Vagina (tissue), 2 donors: ENCODE results near the gene RNF114. TPM values are rescaled to one million over a fixed set of nuclear protein-coding genes. Genes with fewer than 3 reads are reported as not detected.
"Not testable (repeated sequence)": the region's sequence is repeated elsewhere in the genome, so short reads cannot be mapped to it uniquely, and the experiment has no call there.

Source experiments
- DNase-seq, 2 donors: peaks; one replicate each; pipeline ENCODE4 v3.0.0-alpha.2; 2017; ENCODE audit errors: extremely low spot score in 2 of 2
- H3K27ac ChIP-seq: fragments of 200-600 bp; sonication (generic); one replicate; pipeline ENCODE4 v1.5.1; 2019
- H3K27me3 ChIP-seq: fragments of 200-600 bp; sonication (generic); one replicate; pipeline ENCODE4 v1.5.1; 2019
- H3K36me3 ChIP-seq, 2 donors: fragments of 200-600 bp; sonication (generic); one replicate each; pipeline ENCODE4 v1.5.1; 2017 to 2019
- H3K4me1 ChIP-seq: fragments of 200-600 bp; sonication (generic); one replicate; pipeline ENCODE4 v1.5.1; 2019
- H3K4me3 ChIP-seq, 2 donors: fragments of 200-600 bp; sonication (generic); 1 replicate in 1 of 2; 2 replicates in 1 of 2; pipeline ENCODE4 v1.5.1; 2016 to 2019
- H3K9me3 ChIP-seq: fragments of 200-600 bp; sonication (generic); one replicate; pipeline ENCODE4 v1.5.1; 2019
- CTCF ChIP-seq, 3 experiments: fragments of 450-650 bp in 2 of 3; fragments of 200-600 bp in 1 of 3; sonication (generic) in 1 of 3; IDR thresholded peaks; one replicate each; pipeline ENCODE4 v1.5.1; 2017 to 2019; ENCODE audit warnings: antibody characterized with exemption in 3 of 3, mild to moderate bottlenecking in 2 of 3, moderate library complexity in 2 of 3
- POLR2A ChIP-seq, 2 donors: fragments of 450-650 bp; IDR thresholded peaks; one replicate each; pipeline ENCODE4 v1.6.1; 2017; ENCODE audit warnings: antibody characterized with exemption in 2 of 2, mild to moderate bottlenecking in 2 of 2, moderate library complexity in 2 of 2
- POLR2AphosphoS5 ChIP-seq, 2 donors: sonication (generic); formaldehyde crosslinking; IDR thresholded peaks; one replicate each; pipeline ENCODE4 v1.9.0; 2017; ENCODE audit warnings: antibody characterized with exemption in 2 of 2, mild to moderate bottlenecking in 2 of 2, low read depth in 1 of 2; ENCODE audit not compliant: insufficient read depth in 1 of 2
- intact Hi-C: fragments of 100-400 bp; cut with DNase I; formaldehyde crosslinking; loops from one replicate; pipeline ENCODE4 v1.15.1; 2023
- total RNA-seq: library from RNA; depleted of rRNA; stranded (reverse); fragments of >200 nt; gene quantifications from one replicate; pipeline ENCODE4 v1.2.3, GENCODE V29; 2016

Gene RNF114
- total RNA-seq, 1 donor from 2014 or later, result 153 TPM

GRCh38 chr20:49995586-49995985 lies 59.4 kb downstream of the RNF114 start:
- no peak overlapping the region for H3K27ac ChIP-seq
- no peaks in the 10 kb centered on the region for H3K9me3 ChIP-seq
- intact Hi-C loops, result no loop called here
- H3K4me3 ChIP-seq, result no peak overlapping the region
- H3K27me3 ChIP-seq, result no peaks in the 10 kb centered on the region
- H3K4me1 ChIP-seq, result peaks cover 11% of the 10 kb centered on the region
- no peak for DNase-seq
- TF ChIP-seq POLR2A (IDR thresholded peaks at IDR 0.05) (no peak), POLR2AphosphoS5 (IDR thresholded peaks at IDR 0.05; ENCODE audit: insufficient read depth in 1 of 2, low read depth in 1 of 2) (no peak), CTCF (IDR thresholded peaks at IDR 0.05) (no peak)
- no peaks in the 10 kb centered on the region for H3K36me3 ChIP-seq

DNA sequence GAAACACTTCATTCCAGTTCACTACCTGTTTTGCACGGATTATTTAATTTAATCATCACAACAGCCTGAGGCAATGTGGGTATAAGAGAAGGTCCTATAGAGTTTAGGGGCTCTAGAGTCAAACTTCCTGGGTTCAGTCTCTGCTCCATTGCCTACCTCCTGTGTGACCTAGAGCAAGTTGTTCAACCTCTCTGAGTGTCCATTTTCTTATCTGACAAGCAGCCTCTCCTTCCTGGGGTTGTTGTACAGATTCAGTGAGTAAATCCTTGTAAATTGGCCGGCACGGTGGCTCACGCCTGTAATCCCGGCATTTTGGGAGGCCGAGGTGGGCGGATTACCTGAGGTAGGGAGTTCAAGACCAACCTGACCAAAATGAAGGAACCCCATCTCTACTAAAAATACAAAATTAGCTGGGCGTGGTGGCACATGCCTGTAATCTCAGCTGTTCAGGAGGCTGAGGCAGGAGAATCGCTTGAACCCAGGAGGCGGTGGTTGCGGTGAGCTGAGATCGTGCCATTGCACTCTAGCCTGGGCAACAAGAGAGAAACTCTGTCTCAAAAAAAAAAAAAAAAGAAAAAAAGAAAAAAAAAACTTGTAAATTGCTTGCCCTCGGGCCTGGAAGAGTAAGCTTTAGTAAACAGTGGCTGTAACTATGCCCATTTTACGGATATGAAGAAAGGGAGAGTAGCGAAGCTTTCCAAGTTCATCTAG lies 62.4 kb downstream of the RNF114 start:
- intact Hi-C loops, result not testable (repeated sequence)

DNA sequence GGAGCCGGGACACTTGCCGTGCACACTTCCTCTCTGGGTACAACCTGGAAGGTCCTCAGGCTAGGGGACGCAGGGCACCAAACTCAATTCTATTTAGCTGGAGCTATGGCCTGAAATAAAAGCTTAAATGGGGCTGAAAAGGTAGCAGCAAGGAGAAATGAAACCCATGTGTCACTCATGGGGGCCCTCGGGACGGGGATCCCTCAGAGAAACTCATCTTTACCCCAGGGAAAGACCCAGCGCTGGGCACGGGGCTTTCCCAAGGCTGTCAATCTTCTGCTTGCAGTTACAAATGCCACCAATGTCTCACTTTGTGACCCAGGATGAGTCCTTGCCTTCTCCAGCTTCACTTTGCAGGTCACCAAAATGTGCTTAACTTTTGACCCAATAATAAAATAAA lies 63.1 kb downstream of the RNF114 start:
- Histone ChIP-seq H3K27ac (no peak overlapping the region), H3K4me3 (no peak overlapping the region), H3K4me1 (no peaks in the 10 kb centered on the region), H3K27me3 (no peaks in the 10 kb centered on the region), H3K9me3 (no peaks in the 10 kb centered on the region), H3K36me3 (no peaks in the 10 kb centered on the region)
- TF ChIP-seq POLR2AphosphoS5 (IDR thresholded peaks at IDR 0.05; ENCODE audit: insufficient read depth in 1 of 2, low read depth in 1 of 2), result no peak
- no peak for TF ChIP-seq CTCF (IDR thresholded peaks at IDR 0.05)
- no peak for TF ChIP-seq POLR2A (IDR thresholded peaks at IDR 0.05)
- no peak for DNase-seq
- intact Hi-C loops, result no loop called here

More for the DNA sequence above, 62.4 kb downstream of the RNF114 start:
- not testable (repeated sequence) for H3K27ac ChIP-seq, H3K4me1 ChIP-seq, H3K9me3 ChIP-seq, H3K27me3 ChIP-seq, H3K4me3 ChIP-seq, DNase-seq, H3K36me3 ChIP-seq

GRCh38 chr20:50000548-50001222 lies 64.5 kb downstream of the RNF114 start:
- H3K27me3 ChIP-seq, H3K4me3 ChIP-seq, H3K4me1 ChIP-seq, H3K36me3 ChIP-seq, DNase-seq, H3K27ac ChIP-seq, intact Hi-C loops, H3K9me3 ChIP-seq: not testable (repeated sequence)

DNA sequence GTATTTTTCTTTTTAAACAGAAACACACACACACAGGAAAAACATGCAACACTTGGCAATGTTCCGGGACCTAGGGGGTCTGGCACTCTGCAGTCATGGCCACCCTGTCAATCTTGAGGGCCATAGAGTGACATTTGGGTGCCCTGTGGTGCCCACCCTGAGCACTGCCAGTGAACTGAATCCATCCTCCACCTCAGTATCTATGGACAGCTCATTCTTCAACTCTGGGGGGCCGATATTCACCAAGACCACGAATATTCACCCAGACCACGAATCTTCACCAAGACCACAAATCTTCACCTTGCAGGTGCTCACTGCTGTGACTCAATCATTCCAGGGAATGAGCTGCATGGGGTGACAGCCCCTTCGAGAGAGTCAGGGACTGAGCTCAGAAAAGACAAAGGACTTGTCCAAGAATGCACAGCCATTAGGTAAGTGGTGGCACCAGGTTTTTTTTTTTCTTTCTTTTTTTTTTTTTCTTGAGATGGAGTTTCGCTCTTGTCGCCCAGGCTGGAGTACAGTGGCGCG lies 65.7 kb downstream of the RNF114 start:
- no peak overlapping the region for H3K4me3 ChIP-seq
- H3K27ac ChIP-seq, result no peak overlapping the region
- no peak for DNase-seq
- intact Hi-C loops, result no loop called here
- no peaks in the 10 kb centered on the region for H3K9me3 ChIP-seq
- H3K4me1 ChIP-seq, result no peaks in the 10 kb centered on the region
- H3K36me3 ChIP-seq, result no peaks in the 10 kb centered on the region
- H3K27me3 ChIP-seq, result no peaks in the 10 kb centered on the region
- TF ChIP-seq POLR2AphosphoS5 (IDR thresholded peaks at IDR 0.05; ENCODE audit: insufficient read depth in 1 of 2, low read depth in 1 of 2), result no peak
- TF ChIP-seq CTCF (IDR thresholded peaks at IDR 0.05), result no peak
- TF ChIP-seq POLR2A (IDR thresholded peaks at IDR 0.05), result no peak

DNA sequence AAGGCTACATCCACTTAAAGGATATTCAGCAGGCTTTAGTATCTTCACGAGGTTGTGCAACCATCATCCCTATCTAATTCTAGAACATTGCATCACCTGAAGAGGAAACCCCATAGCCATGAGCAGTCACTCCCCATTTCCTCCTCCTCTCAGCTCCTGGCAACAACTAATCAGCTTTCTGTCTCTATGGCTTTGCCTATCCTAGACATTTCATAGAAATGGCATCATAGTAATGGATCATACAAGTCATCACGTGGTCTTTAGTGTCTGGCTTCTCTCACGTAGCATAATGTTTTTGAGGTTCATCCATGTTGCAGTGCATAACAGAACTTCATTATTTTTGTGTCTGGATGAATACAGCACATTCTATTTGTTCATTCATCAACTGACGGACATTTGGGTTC lies 67.1 kb downstream of the RNF114 start:
- Histone ChIP-seq H3K4me3 (no peak overlapping the region), H3K4me1 (no peaks in the 10 kb centered on the region), H3K27ac (no peak overlapping the region), H3K36me3 (no peaks in the 10 kb centered on the region), H3K9me3 (no peaks in the 10 kb centered on the region), H3K27me3 (no peaks in the 10 kb centered on the region)
- intact Hi-C loops, result no loop called here
- DNase-seq, result no peak
- TF ChIP-seq POLR2AphosphoS5 (IDR thresholded peaks at IDR 0.05; ENCODE audit: insufficient read depth in 1 of 2, low read depth in 1 of 2), result peak in 1 of 2 donors; percentile 38
- TF ChIP-seq CTCF (IDR thresholded peaks at IDR 0.05), result no peak
